NCI-H1436 treated with DMSO at 0.1 percent for 48 hours (cell line): ENCODE data around the gene PGBD2.
A peak's percentile ranks its signal among the peaks of the same experiment; 100 is the strongest.
"Not testable (repeated sequence)": the region's sequence is repeated elsewhere in the genome, so short reads cannot be mapped to it uniquely, and the experiment has no call there.

Source experiments
- DNase-seq: peaks from one replicate; lab custom pipeline; 2025; lab: John Stamatoyannopoulos, UW

Gene PGBD2

GRCh38 chr1:248886237-248886895 is 19.7 kb upstream of the PGBD2 start:
- no peak for DNase-seq

GRCh38 chr1:248889914-248890243 is 16.2 kb upstream of the PGBD2 start:
- not testable (repeated sequence) for DNase-seq

- DNase-seq = no peak
Observed at GRCh38 chr1:248890549-248891498, 15.2 kb upstream of the PGBD2 start.

GRCh38 chr1:248891758-248892157 is 14.3 kb upstream of the PGBD2 start:
- no peak for DNase-seq

- no peak for DNase-seq
Observed at GRCh38 chr1:248892590-248892989, 13.4 kb upstream of the PGBD2 start.

- no peak for DNase-seq
Observed at GRCh38 chr1:248894837-248895236, 11.2 kb upstream of the PGBD2 start.

GRCh38 chr1:248897412-248898337 is 8.4 kb upstream of the PGBD2 start:
- no peak for DNase-seq

- no peak for DNase-seq
Observed at GRCh38 chr1:248900637-248901036, 5.4 kb upstream of the PGBD2 start.

GRCh38 chr1:248901578-248901977 is 4.5 kb upstream of the PGBD2 start:
- no peak for DNase-seq

GRCh38 chr1:248904437-248905216 is 1.4 kb upstream of the PGBD2 start:
- DNase-seq = no peak

- no peak for DNase-seq
Observed at GRCh38 chr1:248905662-248906008, 400 bp upstream of the PGBD2 start.

GRCh38 chr1:248906753-248907661 is 972 bp downstream of the PGBD2 start:
- DNase-seq = peak; percentile 67

GRCh38 chr1:248910761-248911160 is 4.7 kb downstream of the PGBD2 start:
- no peak for DNase-seq

GRCh38 chr1:248913933-248914332 is 7.9 kb downstream of the PGBD2 start:
- DNase-seq = no peak

GRCh38 chr1:248914796-248915381 is 8.9 kb downstream of the PGBD2 start:
- peak; percentile 81 for DNase-seq

- DNase-seq = no peak
Observed at GRCh38 chr1:248918131-248918530, 12.1 kb downstream of the PGBD2 start.

- DNase-seq = no peak
Observed at GRCh38 chr1:248923352-248924338, 17.6 kb downstream of the PGBD2 start.

- peak; percentile 46 for DNase-seq
Observed at GRCh38 chr1:248924696-248925532, 18.9 kb downstream of the PGBD2 start.
